Amygdala (tissue), 56 donors: Measurements from ENCODE around the gene ITPR3.

ENCODE experiments used
- DNase-seq, 56 donors: peaks; one replicate each; lab custom pipeline; 2025; lab: John Stamatoyannopoulos, UW

The ITPR3 gene

GRCh38 chr6:33727126-33727525 lies 106.0 kb downstream of the ITPR3 start:
- DNase-seq = no peak

- DNase-seq = peak in 5 of 56 donors; percentile 11 to 37 (median 16)
These were observed 106.8 kb downstream of the ITPR3 start for GRCh38 chr6:33727932-33728331.

DNA sequence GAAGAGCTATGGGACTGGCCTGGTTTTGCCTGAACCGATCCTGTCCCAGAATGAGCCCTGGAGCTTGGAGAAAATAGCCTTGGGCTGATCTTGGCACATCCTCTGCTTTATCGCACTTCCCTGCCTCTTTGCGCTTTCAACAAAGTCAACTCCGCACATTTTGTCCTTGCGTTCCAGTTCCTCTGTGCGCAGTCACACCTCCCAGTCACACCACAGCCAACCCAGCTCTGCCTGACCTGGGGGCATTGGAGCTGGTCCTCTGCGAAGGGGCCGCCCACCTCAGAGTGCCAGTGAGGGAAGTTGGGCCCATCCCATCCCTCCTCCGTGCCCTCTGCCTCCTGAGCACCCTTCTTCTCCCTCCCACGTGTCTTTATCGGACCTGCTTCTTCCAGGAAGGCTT lies 107.3 kb downstream of the ITPR3 start:
- no peak for DNase-seq

- DNase-seq = no peak
These were observed 107.9 kb downstream of the ITPR3 start for GRCh38 chr6:33729059-33729458.

DNA sequence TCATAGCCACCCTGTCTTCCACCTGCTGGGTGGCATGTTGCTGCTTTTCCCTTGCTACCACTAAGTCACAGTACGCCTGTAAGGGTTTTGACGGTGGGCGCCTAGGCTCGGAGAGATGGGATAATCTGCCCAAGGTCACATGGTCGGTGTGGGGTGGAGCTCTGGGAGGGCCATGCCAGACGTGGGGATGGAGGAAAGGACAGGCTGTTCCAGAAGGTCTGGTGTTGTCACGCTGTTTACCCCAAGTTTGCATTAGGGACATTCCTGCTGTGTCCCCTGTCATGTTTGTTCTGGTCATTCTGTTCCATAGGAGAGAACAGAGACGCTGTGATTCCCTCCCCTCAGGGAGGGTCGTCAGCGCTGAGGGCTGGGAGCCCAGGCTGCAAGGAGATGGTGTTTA lies 109.5 kb downstream of the ITPR3 start:
- no peak for DNase-seq

GRCh38 chr6:33731035-33731434 lies 109.9 kb downstream of the ITPR3 start:
- no peak for DNase-seq

DNA sequence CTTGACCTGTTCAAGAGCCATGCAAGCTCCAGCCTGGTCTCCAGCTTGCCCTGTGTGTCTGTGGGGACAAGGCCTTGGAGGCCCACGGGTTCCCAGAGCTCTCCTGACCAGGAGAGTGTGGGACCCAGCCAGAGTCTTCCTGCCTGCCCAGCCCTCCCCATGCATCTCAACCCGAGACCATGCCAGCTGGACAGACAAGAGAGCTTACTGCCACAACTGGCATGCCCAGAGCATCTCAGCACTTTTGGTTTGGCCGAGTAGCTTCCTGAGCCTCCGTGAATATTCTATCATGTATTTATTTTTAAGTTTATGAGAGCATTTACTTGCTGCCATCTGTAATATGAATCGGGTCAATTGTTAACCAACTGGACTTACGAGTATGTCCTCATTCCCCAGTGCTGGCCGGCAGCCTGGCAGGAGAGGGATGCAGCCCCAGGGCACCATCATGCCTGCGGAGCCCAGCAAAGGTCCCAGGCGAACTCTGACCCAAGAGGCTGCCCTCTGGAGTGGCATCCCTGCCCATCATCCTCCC lies 110.7 kb downstream of the ITPR3 start:
- DNase-seq = no peak

DNA sequence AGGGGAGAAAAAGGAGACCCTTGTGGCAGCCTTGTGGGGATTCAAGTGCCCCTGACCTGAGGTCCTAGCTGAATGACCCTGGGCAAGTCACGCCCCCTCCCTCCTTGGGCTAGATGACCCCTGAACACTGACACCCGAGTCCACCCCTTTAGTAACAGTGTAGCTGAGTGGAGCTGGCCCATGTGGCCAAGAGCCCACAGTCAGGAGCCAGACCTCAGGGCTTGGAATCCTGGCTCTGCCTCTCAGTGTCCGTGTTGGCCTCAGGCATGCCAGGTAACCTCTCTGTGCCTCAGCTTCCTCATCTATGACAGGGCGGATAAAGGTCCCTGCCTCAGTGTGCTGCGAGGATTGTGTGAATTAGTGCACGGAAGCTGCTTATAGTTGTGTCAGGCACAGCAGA lies 111.3 kb downstream of the ITPR3 start:
- no peak for DNase-seq

DNA sequence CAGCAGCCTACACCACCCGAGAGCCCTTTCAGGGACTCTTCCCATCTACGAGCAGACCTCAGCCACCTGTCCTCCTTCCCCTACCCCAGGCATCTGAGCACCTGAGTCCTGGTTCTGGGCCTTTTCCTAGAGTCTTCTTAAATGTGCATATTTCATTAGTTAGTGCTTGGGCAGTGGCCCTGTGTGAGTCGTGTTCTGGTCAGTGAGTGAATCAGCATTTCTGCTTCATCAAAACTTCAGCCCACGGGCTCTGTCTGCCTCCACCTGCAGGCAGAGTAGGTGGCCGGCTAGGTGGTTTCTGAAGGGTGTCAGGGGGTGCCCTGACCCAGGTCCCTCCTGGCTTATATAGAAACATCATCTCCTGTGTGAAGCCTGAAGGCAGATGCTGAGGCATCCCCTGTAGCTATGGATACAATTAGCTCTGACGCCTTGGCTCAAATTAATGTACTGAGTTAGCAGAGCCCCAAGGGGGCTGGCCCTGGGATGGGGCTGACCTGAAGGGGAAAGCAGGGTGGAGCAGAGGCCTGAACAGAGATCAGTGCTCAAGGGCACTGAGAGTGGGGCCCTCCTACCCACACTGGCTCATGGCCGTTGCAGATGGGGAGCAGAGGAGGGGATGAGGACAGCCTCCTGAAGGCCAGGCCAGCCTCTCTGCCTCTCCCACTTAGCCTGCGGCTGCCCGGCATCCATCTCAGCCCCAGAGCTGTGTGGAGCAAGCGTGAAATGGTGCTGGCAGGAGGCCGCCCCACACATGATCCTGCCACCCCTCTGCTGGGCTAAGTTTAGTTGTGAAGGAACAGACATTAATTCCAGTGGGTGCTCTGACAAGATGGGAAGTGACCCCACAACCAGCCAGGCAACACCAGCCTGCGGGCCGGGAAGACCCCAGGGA lies 111.9 kb downstream of the ITPR3 start:
- no peak for DNase-seq

GRCh38 chr6:33733709-33734007 lies 112.5 kb downstream of the ITPR3 start:
- no peak for DNase-seq

GRCh38 chr6:33735216-33735615 lies 114.1 kb downstream of the ITPR3 start:
- DNase-seq = no peak

GRCh38 chr6:33737267-33738026 lies 116.3 kb downstream of the ITPR3 start:
- DNase-seq = peak in 1 of 56 donors; percentile 5

- no peak for DNase-seq
These were observed 117.0 kb downstream of the ITPR3 start for GRCh38 chr6:33738153-33738552.

DNA sequence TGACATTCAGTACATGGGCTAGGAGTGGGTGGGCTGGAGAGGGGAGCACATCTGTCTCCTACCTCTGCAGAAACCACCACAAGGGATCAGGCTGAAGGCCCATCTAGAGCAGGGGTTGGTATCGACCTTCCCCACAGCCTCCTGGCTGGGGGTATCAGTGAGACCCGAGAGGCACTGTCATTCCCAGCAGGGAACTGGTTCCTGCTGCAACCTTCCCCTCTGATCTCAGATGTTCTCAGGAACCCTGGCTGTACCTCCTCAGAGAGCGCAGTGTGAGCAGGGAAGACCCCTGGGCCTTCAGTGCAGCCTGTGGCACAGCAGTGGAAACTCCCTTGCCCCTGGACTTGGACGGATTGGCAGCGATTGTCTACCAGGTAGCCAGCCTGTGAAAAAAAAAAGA lies 117.8 kb downstream of the ITPR3 start:
- no peak for DNase-seq

GRCh38 chr6:33739571-33739970 lies 118.4 kb downstream of the ITPR3 start:
- DNase-seq = no peak

GRCh38 chr6:33740204-33740608 lies 119.1 kb downstream of the ITPR3 start:
- no peak for DNase-seq

GRCh38 chr6:33740794-33741193 lies 119.7 kb downstream of the ITPR3 start:
- DNase-seq = no peak

DNA sequence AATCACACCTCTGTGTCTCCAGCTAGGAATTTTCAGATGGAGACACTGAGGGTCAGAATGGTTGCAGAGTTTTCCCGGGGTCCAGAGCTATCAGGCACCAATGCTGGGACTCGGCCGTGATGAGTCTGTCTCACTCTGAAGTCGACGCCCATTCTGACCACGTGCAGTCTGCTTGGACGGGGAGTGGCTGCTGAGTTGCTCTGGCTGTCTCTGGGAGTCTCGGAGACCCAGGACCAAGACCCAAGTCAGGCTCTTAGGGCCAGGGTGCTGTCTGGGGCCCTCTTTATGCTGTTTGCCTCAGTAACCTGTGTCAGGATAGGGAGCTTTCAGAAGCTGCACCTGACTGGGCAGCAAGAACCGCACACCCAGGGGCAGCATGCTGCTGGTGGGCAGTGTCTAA lies 121.0 kb downstream of the ITPR3 start:
- DNase-seq = no peak

DNA sequence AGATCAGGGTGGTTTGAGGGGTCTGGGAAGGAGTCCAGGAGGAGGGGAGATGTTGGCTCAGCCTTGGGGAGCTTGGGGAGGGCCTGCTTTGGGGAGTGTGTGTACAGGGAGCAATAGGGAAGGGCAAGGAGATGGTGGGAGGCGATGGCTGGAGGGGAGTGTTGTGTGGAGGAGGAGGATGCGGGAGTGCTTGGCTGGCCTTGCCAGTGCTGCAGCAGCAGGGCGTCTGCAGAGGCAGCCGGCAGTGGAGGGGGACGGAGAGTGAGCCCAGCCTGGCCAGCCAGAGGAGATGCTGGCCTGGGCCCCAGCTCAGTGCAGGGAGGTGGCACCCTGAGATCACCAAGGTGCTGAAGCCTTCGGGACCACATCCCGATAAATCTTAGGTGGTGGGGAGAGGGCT lies 121.7 kb downstream of the ITPR3 start:
- no peak for DNase-seq

GRCh38 chr6:33744001-33744848 lies 123.1 kb downstream of the ITPR3 start:
- DNase-seq = peak in 48 of 56 donors; percentile 11 to 86 (median 51)
